Measurements from ENCODE around the gene ETV3L.
"Not testable (repeated sequence)": the region's sequence is repeated elsewhere in the genome, so short reads cannot be mapped to it uniquely, and the experiment has no call there.

ETV3L gene

DNA sequence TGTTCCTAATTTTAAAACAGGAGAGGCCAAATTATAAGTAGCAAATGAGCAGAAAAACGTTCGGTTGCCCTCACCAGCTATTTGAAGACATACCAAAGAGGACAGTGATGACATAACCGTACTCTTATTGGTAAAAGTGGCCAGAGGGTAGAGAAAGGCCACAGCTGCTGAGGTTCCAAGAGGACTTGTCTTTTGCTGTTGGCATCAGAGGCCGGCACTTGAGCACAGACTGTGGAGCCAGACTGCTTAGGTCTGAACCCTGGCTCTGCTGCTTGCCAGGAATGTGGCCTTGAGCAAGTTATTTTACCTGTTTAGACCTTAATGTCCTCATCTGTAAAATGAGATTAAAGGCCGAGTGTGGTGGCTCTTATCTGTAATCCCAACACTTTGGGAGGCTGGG, 14.9 kb downstream of the ETV3L start:
- DNase-seq (ENCODE audit: low read depth in 1 of 2, low spot score in 1 of 2), result no peak

DNA sequence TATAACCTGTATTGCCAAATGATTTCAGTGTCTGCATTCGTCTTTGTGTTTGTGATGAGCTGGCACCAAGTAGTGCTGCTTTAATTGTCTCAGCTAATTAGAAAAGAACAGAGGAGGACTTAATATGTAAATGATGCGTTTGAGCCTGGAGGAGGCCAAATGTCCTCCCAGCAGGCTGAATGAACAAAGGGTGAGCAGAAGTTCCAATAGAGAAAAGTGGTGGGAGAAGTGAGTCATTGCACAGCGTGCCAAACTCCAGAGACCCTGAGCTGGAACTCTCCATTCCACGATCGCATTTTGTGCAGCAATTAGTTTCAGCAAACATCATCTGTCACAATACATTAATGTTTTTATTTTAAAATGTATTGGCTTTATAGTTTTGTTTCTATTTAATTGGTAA, 17.9 kb downstream of the ETV3L start:
- DNase-seq (ENCODE audit: low read depth in 1 of 2, low spot score in 1 of 2), result no peak

DNA sequence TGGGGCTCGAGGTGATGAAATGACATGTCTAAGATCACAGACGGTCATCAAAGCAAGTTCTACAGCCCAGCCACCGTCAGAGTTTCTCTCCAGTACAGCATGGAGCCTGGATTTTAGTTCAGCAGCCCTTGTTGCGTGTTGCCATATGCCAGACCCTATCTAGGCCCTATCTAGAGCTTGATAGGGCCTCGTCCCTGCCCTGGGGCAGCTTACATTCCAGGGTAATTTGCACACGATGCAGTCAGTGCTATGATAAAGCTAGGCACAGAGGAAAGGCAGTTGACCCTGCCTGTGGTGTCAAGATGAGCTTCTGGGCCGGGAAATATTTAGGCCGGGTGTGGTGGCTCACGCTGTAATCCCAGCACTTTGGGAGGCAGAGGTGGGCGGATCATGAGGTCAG, 18.9 kb downstream of the ETV3L start:
- DNase-seq (ENCODE audit: low read depth in 1 of 2, low spot score in 1 of 2), result no peak

DNA sequence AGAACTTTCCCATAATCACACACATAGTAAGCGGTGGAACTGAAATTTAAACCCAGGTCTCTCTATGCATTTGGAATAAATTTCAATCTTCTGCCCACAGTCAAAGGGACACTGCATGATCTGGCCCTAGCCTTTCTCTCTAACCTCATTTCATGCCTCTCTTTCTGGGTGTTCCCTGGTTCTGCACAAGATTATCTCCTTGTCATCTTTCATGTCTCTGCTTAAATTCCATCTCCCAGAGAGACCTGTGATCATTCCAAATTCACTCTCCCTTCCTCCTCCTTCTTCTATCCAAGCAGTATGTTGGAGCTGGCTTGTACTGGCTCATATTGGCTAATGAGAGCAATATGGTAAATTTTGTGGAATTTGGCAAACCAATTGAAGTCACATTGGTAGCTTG, 22.2 kb downstream of the ETV3L start:
- no peak for DNase-seq (ENCODE audit: low read depth in 1 of 2, low spot score in 1 of 2)

DNA sequence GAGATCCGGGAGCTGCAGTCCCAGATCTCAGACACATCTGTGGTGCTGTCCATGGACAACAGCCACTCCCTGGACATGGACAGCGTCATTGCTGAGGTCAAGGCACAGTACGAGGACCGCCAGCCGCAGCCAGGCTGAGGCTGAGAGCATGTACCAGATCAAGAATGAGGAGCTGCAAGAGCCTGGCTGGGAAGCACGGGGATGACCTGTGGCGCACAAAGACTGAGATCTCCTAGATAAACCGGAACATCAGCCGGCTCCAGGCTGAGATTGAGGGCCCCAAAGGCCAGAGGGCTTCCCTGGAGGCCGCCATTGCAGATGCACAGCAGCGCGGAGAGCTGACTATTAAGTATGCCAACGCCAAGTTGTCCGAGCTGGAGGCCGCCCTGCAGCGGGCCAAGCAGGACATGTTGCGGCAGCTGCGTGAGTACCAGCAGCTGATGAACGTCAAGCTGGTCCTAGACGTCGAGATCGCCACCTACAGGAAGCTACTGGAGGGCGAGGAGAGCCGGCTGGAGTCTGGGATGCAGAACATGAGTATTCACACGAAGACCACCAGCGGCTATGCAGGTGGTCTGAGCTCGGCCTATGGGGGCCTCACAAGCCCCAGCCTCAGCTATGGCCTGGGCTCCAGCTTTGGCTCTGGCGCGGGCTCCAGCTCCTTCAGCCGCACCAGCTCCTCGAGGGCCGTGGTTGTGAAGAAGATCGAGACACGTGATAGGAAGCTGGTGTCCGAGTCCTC, 25.5 kb downstream of the ETV3L start:
- DNase-seq (ENCODE audit: low read depth in 1 of 2, low spot score in 1 of 2), result peak; percentile 6 to 11

DNA sequence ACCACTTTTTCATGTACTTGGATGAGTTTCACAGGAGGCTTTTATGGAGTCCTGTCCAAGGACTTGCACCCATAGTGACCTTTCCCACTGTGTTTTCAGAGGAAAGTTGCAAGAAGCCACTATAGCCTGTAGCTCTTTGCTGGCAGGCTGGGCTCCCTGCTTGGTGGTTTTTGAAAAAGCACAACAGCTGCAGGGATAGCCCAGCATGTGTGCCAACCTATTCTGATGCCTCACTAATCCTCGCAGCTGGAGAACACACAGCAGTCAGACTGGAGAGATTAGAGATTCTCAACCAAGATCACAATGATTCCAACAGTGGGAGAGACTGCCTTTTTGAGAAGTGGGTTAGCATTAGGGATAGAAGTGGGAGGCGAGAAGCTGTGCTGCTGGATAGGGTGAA, 30.0 kb downstream of the ETV3L start:
- no peak for DNase-seq (ENCODE audit: low read depth in 1 of 2, low spot score in 1 of 2)

DNA sequence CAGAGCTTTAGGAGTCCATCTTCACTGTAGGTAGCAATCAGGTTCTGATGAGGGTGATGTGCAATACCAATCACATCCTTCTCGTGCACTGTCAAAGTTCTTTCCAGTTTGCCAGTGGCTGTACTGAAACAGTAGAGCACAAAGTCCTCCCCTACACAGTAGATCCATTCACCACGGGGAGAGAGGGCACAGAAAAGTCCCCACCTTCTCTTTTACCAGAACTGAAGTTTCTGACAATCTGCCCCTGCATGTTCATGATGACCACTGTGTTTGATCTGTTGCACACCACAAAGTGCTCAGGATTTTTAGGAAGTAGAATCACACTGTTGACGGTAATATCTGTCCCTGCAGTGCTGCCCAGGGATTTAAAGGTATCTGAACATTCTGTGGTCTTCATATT, 40.4 kb downstream of the ETV3L start:
- DNase-seq (ENCODE audit: low read depth in 1 of 2, low spot score in 1 of 2), result not testable (repeated sequence)

DNA sequence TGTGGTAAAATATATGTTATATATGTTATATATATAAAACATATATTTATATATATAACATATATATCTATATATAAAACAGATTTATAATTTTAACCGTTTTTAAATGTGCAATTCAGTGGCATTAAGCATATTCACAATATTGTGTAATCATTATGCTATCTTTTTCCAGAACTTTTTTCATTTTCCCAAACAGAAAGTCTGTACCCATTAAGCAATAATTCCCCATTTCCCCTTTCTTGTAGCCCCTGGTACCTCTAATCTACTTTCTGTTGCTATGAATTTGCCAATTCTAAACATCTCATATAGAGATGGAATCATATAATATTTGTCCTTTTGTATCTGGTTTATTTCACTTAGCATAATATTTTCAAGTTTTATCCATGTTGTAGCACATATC, 43.3 kb downstream of the ETV3L start:
- DNase-seq (ENCODE audit: low read depth in 1 of 2, low spot score in 1 of 2), result no peak

DNA sequence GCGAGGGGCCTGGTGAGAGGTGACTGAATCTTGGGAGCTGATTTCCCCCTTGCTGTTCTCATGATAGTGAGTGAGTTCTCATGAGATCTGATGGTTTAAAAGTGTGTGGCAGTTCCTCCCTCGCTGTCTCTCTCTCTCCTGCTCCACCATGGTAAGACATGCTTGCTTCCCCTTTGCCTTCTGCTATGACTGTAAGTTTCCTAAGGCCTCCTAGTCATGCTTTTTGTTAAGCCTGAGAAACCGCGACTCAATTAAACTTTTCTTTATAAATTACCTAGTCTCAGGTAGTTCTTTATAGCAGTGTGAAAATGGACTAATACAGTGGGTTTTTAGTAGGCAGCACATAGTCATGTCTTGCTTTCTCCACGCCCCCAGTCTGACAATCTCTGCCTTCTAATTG, 43.9 kb downstream of the ETV3L start:
- DNase-seq (ENCODE audit: low read depth in 1 of 2, low spot score in 1 of 2), result not testable (repeated sequence)

DNA sequence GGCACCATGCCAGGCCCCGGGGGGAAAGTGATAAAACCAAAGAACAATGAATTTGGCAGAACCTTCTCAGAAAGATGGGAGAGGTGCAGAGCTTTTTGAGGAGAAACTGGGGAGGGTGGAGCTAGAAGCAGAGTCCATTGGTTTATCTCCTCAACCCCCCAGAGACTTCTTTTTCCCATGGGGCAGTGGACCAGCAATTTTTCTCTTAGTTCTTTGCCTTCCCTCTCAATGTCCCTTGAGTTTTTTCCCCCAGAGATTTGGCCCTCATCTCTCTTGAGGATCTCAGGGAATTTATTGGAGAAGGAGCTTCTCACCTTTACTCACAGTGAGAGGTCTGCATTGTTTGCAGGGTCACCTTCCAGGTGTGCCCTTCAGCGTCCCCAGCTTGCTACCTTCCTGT, 48.8 kb downstream of the ETV3L start:
- DNase-seq (ENCODE audit: low read depth in 1 of 2, low spot score in 1 of 2), result no peak

DNA sequence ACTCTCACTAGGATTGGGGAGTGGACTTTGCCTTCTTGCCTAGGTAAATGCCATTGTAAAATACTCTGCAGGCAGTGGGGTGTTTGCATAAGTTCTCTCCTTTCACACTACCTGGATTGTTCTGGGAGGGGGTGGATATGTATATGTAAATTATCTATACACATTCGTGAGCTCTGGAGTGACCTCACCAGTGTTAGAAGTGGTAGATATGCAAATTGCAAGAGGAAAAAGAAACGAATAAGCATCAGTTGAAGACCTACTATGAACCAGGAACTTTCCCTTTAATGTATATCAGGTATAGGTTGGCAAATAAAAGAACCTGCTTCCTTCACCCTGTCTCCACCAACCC, 52.6 kb downstream of the ETV3L start:
- no peak for DNase-seq (ENCODE audit: low read depth in 1 of 2, low spot score in 1 of 2)

DNA sequence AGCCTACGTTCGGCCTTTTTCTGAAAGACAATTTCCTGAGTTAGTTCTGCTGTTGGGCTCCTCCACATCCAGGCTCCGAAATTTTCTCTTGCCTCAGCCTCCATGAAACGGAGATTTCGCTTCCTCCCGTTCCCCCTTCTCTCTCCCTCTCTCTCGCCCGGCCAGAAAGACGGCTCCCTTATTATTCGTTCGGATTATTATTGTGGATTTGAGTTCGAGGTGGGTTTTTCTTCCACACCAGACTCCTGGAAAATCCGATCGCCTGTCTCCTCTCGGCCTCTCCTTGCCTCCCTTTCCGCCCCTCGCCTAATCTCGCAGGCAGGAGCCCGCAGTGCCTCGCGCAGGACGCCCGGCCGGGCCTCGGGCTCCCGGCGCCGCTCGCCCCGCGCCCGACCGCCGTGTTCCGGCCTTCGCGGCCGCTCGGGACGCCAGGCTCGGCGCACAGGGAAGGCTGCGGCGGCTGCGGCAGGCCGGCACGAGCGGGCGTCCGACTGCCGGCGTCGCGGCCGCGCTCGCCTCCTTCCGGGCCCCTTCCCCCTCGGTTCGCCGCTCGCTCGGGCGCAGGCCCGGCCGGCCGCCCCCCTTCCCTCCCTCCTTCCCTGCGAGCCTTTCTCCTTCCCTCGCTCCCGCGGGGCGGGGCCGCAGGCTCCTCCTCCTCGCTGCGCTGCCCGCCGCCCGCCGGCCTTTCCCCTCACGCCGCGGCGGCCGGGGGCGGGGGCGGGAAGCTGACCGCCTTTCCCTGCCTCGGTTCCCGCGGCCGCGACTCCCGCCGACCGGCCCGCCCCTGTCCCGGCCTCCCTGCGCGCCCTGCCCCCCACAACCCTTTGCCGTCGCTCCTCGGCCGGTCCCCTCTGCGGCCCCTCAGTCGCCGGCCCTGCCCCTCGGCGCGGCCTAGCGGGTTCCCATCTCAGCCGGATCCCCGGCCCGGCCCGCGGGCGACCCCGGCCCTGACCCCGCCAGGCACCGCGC, 54.1 kb downstream of the ETV3L start, which contains the start of gene ARHGEF11:
TSS of gene ARHGEF11 (minus strand) at position 493 of the 969 bp plus-strand sequence. CDS start 1,412 bp downstream, outside the sequence.
- no peak for DNase-seq (ENCODE audit: low read depth in 1 of 2, low spot score in 1 of 2)

DNA sequence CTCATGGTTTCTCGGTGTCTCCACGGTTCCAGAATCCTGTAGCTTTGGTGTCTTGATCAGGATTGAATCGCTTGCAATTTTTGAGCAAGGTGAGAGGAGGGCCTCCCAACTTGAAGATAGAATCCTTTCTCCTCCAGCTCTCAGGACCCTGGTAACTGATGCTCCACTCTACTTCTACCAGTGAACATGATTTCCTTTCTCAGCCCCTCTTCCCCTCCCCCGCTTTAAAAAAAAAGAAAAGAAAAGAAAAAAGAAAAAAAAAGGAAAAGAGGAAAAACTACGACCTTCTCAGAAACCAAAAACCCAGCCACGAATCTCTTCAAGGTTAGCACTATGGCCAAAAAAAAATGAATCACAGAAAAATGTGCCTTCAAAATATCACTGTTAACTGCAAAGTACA, 55.3 kb downstream of the ETV3L start:
- no peak for DNase-seq (ENCODE audit: low read depth in 1 of 2, low spot score in 1 of 2)

DNA sequence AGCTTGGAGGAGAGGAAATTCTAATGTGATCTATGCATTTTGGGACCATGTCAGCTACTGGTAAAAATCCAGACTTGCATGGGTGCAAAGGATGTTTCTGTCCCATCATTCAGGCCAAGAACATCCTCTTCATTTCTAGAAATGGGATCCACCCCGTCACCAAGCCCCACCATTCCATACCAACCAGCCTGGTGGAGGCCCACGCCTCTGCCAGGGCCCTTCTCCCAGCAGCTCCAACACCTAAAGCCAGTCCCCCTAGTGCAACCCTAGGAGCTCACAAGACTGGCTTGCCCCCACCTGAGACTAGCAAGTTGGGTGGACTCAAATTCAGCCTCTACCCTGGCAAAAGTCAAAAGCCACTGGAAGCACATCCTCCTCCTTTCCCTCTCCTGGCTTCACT, 55.9 kb downstream of the ETV3L start:
- DNase-seq (ENCODE audit: low read depth in 1 of 2, low spot score in 1 of 2), result no peak

DNA sequence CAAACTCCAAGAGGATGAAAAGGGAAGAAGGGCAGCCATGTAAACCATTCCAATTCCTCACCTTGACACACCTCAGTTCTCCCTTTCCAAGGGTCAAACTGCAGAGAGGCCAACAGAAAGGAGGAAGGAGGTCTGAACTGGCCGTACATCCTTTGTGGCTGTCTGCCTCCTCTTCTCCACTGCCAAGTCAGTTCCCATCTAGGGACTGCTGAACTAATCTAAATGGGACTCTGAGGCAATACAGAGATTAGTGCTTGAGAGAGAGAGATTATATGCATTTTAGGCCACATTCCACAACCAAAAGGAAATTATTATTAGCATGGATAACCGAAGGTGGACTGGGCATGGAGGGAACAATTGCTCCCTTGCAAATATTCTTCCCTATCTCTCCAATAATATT, 56.8 kb downstream of the ETV3L start:
- DNase-seq (ENCODE audit: low read depth in 1 of 2, low spot score in 1 of 2), result no peak
